GM12873 (cell line): ENCODE measurements around the gene PHF21B.

ENCODE experiments used
- CTCF ChIP-seq: IDR thresholded peaks from 2 replicates; pipeline ENCODE4 v1.5.1; 2012; ENCODE audit warnings: low read depth, mild to moderate bottlenecking, moderate library complexity, low read length, control low read depth; ENCODE audit not compliant: insufficient read depth; ENCODE audit errors: missing control alignments

The PHF21B gene

GRCh38 chr22:44831885-44832284 lies 177.9 kb downstream of the PHF21B start:
- TF ChIP-seq CTCF: no peak
